Smooth muscle cell (in vitro differentiated cells): ENCODE data around the gene RDH8. TPM values are rescaled to one million over a fixed set of nuclear protein-coding genes. Genes with fewer than 3 reads are reported as not detected.

Source experiments
- microRNA-seq: library from miRNA; unstranded; fragments of <30 nt; microRNA quantifications from one replicate; pipeline ENCODE4, GENCODE V29; 2016; ENCODE audit warnings: borderline number of aligned reads
- polyA plus RNA-seq: library from polyadenylated mRNA; unstranded; fragments of >200 nt; fragmentation: Nextera tagmentation; extraction: Ambion mirVana; gene quantifications from 2 replicates; pipeline ENCODE4 v1.2.1, GENCODE V29; 2016
- small RNA-seq: library from RNA; depleted of rRNA; stranded (forward); fragments of <200 nt; gene quantifications from one replicate; pipeline ENCODE3, GENCODE V24; 2014
- total RNA-seq: library from RNA; depleted of rRNA; stranded (reverse); fragments of >200 nt; gene quantifications from 2 replicates; pipeline ENCODE4 v1.2.3, GENCODE V29; 2014

Gene RDH8
- total and polyA plus RNA-seq, 2 experiments from 2014 or later: not detected

Small RNAs within 50 kb of the gene (microRNA-seq; reads per million reads assigned to microRNA genes)
- gene MIR5589: not detected

Small RNAs within 50 kb of the gene (small RNA-seq; reads per million reads assigned to genes)
- gene MIR5589: not detected

Other genes starting within 250 kb of the RDH8 start
- gene ZNF846, start 244.7 kb upstream of the RDH8 start, total RNA-seq: 12.3 and 48.6 TPM in 2 replicates
- 17.6 and 19.7 TPM in 2 replicates for gene ZNF846, start 244.7 kb upstream of the RDH8 start, polyA plus RNA-seq
- gene FBXL12, start 194.4 kb upstream of the RDH8 start, total RNA-seq: 38.2 and 41.3 TPM in 2 replicates
- gene FBXL12, start 194.4 kb upstream of the RDH8 start, polyA plus RNA-seq: 62.5 and 73.5 TPM in 2 replicates
- gene UBL5, start 185.6 kb upstream of the RDH8 start, total RNA-seq: 516 and 848 TPM in 2 replicates
- gene UBL5, start 185.6 kb upstream of the RDH8 start, polyA plus RNA-seq: 574 and 631 TPM in 2 replicates
- gene PIN1, start 178.2 kb upstream of the RDH8 start, total RNA-seq: 68.0 and 73.0 TPM in 2 replicates
- gene PIN1, start 178.2 kb upstream of the RDH8 start, polyA plus RNA-seq: 127 and 149 TPM in 2 replicates
- 63.1 and 72.2 TPM in 2 replicates for gene OLFM2, start 77.0 kb upstream of the RDH8 start, total RNA-seq
- 111 and 119 TPM in 2 replicates for gene OLFM2, start 77.0 kb upstream of the RDH8 start, polyA plus RNA-seq
- 11.2 and 12.8 TPM in 2 replicates for gene COL5A3, start 3.0 kb upstream of the RDH8 start, total RNA-seq
- 8.2 and 14.4 TPM in 2 replicates for gene COL5A3, start 3.0 kb upstream of the RDH8 start, polyA plus RNA-seq
- 13.7 and 15.6 TPM in 2 replicates for gene SHFL, start 72.8 kb downstream of the RDH8 start, total RNA-seq
- 22.6 and 28.7 TPM in 2 replicates for gene SHFL, start 72.8 kb downstream of the RDH8 start, polyA plus RNA-seq
- 3.5 and 5.5 TPM in 2 replicates for gene ANGPTL6, start 89.2 kb downstream of the RDH8 start, total RNA-seq
- gene ANGPTL6, start 89.2 kb downstream of the RDH8 start, polyA plus RNA-seq: 7.2 and 8.6 TPM in 2 replicates
- 9.7 and 11.1 TPM in 2 replicates for gene PPAN, start 92.9 kb downstream of the RDH8 start, total RNA-seq
- 22.6 and 25.6 TPM in 2 replicates for gene PPAN, start 92.9 kb downstream of the RDH8 start, polyA plus RNA-seq
- 1.5 and 2.0 TPM in 2 replicates for gene P2RY11, start 98.2 kb downstream of the RDH8 start, total RNA-seq
- gene P2RY11, start 98.2 kb downstream of the RDH8 start, polyA plus RNA-seq: 3.8 and 9.7 TPM in 2 replicates
- 138 and 164 TPM in 2 replicates for gene EIF3G, start 106.4 kb downstream of the RDH8 start, total RNA-seq
- gene EIF3G, start 106.4 kb downstream of the RDH8 start, polyA plus RNA-seq: 185 and 196 TPM in 2 replicates
- 37.6 and 39.5 TPM in 2 replicates for gene DNMT1, start 181.5 kb downstream of the RDH8 start, total RNA-seq
- gene DNMT1, start 181.5 kb downstream of the RDH8 start, polyA plus RNA-seq: 56.7 and 78.4 TPM in 2 replicates
- 6.4 and 9.8 TPM in 2 replicates for gene S1PR2, start 217.8 kb downstream of the RDH8 start, total RNA-seq
- gene S1PR2, start 217.8 kb downstream of the RDH8 start, polyA plus RNA-seq: 6.5 and 7.4 TPM in 2 replicates
- 36.4 and 47.8 TPM in 2 replicates for gene MRPL4, start 238.7 kb downstream of the RDH8 start, total RNA-seq
- gene MRPL4, start 238.7 kb downstream of the RDH8 start, polyA plus RNA-seq: 63.5 and 72.1 TPM in 2 replicates